Eye (tissue), 1 donor: ENCODE data around the gene ZNF714.
A peak's percentile ranks its signal among the peaks of the same experiment; 100 is the strongest.

ENCODE experiments used
- DNase-seq: peaks from one replicate; pipeline ENCODE4 v3.0.0-alpha.2; 2015

Gene ZNF714

DNA sequence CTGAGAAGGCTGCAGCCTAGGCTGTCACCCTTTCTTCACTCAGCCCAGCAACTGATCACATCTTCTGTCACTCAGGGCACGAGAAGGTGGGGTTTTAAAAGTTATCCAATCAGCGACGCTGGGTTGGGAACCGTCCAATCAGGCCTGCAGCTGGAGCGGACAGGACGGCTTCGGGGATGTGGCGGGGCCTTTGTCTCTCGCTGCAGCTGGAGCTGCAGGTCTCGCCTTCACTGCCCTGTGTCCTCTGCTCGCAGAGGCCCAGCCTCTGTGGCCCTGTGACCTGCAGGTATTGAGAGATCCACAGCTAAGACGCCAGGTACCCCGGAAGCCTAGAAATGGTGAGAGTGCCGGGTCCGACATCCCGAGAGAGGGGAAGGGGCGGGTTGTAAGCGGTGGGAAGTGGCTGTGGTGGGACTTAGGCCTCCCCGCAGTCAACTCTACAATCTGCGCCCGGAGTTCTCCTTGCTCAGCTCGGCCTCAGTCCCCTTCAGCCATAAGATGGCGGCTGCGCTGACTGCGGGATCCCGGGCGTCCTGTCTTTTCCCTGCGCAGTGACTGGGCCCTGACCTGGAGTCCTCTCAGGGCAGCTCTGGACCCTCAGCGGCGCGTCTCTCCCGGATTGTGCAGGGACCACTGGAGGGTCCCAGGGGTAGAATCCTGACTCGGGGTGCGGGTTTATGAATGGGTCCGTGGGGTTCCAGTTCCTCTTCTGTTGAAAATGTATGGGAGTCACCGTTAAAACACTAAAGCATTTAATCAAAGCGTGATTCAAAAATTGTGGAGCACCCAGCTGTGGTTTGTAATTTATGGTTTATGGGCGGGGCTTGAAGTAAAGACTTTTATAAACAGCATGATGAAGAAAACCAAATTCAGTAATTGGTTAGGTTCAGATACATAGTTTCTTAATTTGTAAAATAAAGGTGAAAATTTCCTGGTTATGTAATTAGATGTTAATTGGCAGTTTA lies at the start of gene ZNF714:
Gene ZNF714, plus strand, starts transcription at position 193 of the 965 bp plus-strand sequence. CDS start 16,066 bp downstream, outside the sequence.
- DNase-seq, result peak; percentile 98

DNA sequence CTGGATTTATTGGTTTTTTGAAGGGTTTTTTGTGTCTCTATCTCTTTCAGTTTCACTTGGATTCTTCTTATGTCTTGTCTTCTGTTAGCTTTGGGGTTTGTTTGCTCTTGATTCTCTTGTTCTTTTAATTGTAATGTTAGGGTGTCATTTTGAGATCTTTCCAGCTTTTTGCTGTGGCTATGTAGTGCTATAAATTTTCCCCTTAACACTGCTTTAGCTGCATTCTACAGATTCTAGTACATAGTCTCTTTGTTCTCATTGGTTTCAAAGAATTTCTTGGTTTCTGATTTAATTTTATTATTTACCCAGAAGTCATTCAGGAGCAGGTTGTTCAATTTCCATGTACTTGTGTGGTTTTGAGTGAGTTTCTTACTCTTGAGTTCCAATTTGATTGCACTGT lies 37.0 kb upstream of the ZNF714 start:
- DNase-seq, result peak; percentile 9

DNA sequence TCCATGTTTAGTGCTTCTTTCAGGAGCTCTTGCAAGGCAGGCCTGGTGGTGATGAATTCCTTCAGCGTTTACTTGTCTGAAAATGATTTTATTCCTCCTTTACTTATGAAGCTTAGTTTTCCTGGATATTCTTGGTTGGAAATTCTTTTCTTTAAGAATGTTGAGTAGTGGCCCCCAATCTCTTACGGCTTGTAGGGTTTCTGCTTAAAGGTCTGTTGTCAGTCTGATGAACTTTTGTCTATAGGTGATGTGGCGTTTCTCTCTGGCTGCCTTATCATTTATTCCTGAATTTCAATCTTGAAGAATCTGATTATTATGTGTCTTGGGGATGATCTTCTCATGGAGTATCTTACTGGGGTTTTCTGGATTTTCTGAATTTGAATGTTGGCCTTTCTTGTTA lies 35.5 kb upstream of the ZNF714 start:
- DNase-seq, result no peak

DNA sequence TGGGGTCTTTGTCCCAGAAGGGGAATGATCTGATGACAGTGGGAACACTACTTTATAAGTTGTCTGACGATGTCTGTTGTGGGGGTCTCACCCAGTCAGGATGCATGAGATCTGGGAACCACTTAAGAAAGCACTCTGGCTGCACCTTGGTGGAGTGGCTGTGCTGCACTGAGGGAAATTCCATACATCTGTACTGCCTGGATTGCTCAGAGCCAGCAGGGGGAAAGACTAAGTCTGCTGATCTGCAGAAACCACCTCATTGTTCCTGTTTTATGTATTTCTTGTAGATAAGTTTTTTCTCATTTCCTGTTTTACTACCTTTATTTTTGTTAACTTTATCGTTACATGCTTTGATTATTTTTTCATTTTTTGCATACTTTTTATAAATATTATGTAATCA lies 34.3 kb upstream of the ZNF714 start:
- no peak for DNase-seq

DNA sequence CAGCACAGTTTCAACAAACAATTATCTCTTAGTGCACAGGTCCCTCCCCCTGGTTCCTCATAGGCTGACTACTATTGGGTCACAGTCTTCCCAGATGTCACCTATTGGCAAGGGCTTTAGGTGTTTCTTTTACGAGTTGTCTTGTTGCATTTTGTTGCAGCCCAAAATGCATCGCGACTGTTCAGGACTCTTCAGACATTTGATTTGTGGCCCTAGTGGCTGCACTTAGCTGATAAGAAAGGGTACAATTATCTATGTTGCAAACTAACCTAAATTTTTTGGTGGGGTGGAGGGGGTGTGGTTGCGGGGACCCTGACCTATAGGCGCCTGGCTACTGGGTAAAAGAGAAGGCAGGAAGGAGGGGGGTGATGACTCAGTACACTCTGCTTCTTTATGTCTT lies 29.1 kb upstream of the ZNF714 start:
- DNase-seq, result no peak

DNA sequence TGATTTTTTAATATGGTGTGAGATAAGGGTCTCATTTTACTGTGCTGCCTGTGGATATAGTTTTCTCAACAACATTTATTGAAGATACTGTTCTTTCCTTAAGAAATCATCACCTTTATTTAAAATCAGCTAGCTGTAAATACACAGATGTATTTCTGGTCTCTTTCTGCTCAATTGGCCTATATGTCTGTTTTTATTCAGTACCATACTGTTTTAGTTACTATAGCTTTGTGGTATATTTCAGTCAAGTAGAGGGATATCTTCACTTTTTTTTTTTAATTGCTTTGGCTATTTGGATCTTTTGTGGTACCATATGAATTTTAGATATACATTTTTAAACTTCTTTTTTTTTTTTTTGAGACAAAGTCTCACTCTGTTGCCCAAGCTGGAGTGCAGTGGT lies 16.7 kb upstream of the ZNF714 start:
- DNase-seq, result no peak

DNA sequence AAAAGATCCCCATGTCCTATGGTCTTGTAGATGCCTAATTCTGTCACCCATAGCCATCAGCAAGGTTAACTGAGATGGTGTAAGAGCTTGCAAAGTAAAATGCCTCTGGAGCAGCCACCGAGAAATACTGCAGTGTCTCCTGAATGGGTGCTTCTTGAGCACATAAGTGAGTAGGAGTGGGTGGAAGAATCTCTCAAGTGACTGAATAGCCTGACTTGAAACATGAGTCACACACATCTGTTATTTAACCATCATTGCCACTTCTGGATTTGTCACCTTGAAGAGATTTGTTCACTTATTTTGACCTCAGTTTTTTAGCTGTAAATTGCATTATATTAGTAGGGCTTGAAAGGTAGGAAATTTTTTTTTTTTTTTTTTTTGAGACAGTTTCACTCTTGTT lies 2.3 kb downstream of the ZNF714 start:
- no peak for DNase-seq

DNA sequence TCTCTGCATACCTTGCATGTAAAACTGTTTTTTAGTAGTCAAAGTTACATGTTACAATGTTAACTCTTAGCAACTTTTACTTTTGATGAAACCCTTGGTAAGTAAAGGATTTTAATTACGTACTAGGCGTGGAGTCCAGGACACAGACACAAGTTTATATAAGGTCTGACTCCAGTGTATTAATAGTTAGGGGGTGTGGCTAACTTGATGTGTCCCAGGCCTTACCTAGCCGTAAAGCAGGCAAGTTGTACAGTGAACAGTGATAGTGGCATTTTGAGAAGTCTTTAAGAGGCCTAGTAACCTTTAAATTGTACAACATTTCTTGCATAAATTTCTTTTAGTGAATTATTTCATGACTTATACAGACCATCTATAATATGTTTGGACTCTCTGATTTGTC lies 5.9 kb downstream of the ZNF714 start:
- DNase-seq, result no peak

DNA sequence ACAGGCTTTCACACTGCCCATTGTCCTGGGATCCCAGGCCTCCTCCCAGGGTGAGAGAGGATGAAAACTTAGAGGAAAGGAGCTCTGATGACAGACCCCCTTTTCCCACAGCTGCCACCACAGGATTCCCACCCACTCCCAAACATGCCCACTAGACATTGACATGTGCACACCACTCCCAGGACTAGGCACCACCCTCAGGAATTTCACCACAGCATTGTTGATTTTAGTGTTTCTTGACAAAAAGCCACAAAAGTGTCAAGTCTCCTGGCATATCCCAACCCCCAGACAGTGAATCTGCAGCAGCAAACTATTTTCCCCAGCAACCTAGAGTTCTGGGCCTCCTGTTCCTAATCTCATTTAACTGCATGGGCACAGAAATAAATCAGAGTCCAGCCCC lies 10.1 kb downstream of the ZNF714 start:
- peak; percentile 29 for DNase-seq

DNA sequence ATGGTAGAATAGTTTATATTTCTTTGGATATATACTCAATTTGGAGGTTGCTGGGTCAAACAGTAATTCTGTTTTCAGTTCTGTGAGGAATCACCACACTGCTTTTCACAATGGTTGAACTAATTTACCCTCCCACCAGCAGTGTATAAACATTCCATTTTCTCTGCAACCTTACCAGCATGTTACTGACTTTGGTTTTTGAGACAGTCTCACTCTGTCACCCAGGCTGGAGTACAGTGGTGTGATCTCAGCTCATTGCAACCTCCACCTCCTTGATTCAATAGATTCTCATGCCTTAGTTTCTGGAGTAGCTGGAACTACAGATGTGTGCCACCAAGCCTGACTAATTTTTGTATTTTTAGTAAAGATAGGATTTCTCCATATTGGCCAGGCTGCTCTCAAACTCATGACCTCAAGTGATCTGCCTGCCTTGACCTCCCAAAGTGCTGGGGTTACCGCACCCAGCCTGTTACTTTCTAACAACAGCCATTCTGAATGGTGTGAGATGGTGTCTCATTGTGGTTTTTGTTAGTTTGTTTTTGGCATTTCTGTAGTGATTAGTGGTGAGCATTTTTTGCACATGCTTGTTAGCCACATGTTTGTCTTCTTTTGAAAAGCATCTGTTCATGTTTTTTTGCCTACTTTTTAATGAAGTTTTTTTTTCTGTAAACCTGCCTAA lies 12.5 kb downstream of the ZNF714 start:
- no peak for DNase-seq

DNA sequence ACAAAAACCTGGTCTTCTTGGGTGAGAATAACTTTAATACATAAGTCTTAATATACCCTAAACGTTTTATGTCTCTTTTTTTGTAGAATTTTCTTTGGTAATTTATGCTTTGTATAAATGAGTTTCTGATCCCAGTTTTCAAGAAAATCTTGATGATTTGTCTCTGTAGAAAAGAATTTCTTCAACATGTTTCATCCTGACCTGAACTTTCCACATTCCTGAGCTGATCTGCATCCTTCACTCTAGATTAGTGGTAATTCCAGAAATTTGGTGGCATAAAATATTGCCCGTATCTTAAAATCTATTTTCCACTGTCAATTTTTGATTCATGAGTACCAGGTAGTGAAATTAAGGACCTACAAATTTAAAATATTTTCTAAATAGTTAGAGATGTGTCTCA lies 16.3 kb downstream of the ZNF714 start:
- DNase-seq, result no peak

DNA sequence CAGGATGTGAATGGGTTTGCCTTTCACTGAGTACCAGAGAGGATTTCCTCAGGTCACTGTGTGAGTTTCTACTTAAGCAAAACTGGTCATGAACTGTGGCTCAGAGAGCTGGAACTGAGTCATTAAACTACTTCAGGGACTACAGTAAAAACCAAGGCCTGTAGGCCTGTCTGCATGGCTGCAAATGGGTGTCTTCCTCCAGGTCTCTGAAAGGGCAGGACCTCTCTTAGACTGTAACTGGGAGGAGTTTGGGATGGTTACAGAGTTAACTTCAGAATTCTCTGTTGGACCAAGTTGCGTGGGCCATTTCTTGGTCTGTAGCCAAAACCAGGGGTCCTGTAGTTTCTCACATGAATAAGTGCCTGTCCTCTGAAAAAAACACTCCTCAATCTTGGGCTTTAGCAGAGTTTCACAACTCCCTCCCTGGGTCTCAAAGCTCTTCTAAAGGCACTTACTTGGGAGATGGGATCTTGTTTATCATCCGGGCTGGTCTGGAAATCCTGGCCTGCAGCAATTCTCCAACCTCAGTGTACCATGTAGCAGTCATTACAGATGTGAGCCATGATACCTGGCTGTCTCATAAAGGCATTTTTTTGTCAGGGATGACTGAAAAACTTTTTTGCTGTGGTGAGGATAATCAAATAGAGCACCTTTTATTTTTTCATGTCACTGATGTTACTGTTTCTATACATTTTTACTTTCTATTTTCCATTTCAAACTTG lies 19.7 kb downstream of the ZNF714 start:
- no peak for DNase-seq

DNA sequence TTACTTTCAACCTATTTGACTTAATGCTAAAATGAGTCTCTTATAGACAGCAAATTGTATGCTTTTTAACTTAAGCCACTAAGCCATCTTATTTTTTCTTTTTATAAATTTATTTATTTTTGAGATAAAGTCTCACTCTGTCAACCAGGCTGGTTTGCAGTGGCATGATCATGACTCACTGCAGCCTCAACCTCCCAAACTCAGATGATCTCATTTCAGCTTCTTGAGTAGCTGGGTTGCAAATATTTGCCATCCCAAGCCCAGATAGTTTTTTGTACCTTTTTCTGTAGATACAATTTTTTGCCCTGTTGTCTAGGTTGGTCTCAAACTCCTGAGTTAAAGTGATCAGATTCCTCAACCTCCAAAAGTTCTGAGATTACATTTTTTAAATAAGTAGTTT lies 27.1 kb downstream of the ZNF714 start:
- no peak for DNase-seq

DNA sequence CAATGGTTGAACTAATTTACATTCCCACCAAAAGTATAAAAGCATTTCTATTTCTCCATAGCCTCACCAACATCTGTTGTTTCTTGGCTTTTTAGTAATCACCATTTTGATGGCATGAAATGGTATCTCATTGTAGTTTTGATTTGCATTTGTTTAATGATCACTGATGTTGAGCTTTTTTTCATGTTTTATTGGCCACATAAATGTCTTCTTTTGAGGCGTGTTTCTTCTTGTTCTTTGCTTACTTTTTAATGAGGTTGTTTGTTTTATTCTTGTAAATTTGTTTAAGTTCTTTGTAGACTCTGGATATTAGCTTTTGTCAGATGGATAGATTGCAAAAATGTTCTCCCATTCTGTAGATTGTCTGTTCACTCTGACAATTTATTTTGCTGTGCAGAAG lies 28.2 kb downstream of the ZNF714 start:
- DNase-seq, result no peak

DNA sequence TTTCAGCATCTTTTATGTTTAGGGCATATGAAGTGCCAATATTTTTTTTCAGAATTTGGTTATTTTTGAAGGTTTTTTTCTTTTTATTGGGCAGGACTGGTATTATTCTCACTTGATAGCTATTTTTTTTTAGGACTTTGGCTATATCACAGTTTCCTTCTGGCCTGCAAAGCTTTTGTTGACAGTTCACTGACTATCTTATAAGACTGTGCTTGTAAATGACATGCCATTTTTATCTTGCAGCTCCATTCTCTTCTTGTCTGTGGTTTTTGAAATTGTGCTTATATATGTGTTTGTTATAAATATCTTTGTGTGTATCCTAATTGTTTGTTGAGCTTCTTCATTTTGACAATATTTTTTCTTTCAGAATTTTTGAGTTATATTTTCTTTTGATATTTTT lies 33.4 kb downstream of the ZNF714 start:
- no peak for DNase-seq

DNA sequence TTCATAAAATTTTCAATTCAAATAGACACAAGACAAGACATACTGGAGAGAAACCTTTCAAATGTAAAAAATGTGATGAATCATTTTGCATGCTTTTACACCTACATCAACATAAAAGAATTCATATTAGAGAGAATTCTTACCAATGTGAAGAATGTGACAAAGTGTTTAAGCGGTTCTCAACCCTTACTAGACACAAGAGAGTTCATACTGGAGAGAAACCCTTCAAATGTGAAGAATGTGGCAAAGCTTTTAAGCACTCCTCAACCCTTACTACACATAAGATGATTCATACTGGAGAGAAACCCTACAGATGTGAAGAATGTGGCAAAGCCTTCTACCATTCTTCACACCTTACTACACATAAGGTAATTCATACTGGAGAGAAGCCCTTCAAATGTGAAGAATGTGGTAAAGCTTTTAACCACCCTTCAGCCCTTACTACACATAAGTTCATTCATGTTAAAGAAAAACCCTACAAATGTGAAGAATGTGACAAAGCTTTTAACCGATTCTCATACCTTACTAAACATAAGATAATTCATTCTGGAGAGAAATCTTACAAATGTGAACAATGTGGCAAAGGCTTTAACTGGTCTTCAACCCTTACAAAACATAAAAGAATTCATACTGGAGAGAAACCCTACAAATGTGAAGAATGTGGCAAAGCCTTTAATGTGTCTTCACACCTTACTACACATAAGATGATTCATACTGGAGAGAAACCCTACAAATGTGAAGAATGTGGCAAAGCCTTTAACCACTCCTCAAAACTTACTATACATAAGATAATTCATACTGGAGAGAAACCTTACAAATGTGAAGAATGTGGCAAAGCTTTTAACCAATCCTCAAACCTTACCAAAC lies 35.3 kb downstream of the ZNF714 start:
- DNase-seq, result no peak

DNA sequence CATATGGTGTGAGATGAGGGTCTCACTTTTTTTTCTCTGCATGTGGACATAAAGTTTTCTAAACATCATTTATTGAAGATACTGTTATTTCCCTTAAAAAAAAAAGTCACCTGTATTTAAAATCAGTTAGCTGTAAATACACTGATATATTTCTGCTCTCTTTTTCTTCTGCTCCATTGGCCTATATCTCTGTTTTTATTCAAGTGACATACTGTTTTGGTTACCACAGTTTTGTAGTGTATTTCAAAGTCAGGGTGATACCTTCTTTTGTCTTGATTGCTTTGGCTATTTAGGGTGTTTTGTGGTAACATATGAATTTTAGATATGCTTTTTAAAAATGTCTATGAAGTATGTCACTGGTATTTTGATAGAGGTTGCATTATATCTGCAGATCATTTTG lies 44.1 kb downstream of the ZNF714 start:
- no peak for DNase-seq

DNA sequence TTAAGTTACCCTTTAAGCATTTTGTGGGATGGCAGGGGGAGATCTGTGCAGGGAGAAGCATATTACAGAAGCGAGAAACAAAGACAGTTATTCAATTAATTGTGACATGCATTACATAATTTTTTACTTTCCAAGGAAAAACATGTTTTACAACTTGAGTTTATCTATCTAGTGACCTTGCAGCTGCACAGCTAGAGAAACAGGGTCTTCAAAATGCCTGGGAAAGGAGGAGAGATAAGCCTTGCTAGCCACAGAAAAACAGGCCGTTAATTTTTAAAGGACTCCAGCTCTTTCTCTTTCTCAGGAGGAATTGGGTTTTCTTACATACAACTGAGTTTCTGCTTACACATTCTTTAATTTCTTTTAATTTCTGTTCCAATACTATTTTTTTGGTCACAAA lies 45.0 kb downstream of the ZNF714 start:
- no peak for DNase-seq

DNA sequence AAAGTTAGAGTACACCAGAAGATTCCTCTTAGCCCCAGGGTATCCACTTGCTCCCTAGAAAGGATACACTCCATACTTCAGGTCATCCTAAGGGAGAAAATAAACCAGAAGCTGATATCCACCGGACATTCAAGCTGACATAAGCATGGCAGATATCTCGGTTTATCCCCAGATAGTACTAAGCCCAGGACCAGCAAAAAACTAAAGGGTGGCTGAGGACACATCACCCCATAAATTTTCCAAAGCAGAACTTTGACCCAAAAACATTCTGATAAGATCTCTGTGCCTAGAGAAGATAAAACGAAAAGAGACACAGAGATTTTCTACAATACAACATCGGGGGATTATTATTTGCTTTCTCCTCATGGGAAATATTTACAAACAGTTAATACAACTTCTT lies 45.9 kb downstream of the ZNF714 start:
- DNase-seq, result no peak

DNA sequence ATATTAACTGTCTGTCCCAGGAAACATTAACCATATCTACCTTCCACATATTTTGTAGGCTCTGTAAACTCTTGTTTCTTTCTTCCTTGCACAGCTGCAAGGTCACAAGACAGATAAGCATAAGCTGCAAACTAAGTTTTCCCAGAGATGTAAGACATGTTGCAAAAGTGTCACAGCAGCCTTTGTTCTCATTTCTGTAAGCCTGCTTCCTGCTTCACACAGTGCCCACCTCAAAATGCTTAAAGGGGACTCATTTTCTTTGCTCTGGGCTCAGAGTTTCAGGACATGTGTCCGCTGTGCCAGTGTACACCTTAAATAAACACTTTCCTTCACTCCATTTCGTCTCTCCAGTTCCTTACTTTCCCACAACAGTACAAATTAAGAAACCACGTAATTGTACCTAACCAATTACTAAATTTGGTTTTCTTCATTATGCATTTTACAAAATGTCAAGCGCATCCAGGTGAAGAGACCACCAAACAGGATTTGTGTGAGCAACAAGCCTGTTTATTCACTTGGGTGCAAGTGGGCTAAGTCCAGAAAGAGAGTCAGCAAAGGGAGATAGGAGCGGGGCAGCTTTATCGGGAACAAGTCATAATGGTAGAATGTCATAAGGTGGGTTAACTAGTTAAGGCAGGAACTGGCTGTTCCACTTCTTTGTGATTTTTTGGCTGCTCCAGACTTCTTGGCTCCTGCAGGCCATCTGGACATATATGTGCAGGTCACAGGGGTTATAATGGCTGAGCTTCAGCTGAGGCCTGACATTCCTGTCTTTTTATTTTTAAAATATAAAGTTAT lies 47.1 kb downstream of the ZNF714 start:
- no peak for DNase-seq

DNA sequence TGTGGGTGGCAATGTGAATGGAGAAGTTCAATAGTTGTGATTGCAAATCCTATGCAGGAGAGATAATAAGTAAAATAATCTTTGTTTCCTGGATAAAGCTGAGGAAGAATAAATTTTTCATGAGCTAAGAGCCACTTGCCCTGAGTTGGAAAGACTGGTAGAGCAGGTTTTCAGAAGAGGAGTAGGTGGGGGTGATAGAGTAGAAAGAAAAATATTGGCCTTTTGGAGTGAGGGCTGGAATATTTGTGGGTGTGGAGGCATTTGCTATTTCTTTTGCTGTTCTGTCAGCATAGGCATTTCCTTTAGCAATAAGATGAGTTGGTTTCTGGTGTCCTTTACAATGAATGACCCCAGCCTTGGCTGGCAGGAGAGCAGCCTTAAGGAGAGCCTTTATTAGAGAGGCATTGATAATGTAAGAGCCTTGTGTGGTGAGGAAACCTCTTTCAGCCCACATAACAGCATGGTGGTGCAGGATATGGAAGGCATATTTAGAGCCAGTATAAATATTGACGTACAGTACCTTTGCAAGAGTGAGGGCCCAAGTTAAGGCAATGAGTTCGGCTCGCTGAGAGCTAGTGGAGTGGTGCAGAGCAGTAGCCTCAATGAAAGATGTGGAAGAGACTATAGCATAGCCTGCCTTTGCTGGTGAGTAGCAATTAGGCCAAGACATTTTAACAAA lies 48.2 kb downstream of the ZNF714 start:
- no peak for DNase-seq
